ENCODE measurements around the gene ZNRF3. TPM values are rescaled to one million over a fixed set of nuclear protein-coding genes. Genes with fewer than 3 reads are reported as not detected.

ZNRF3 gene
- total RNA-seq, 2 donors from 2014 or later = 5.9 to 12.2 TPM

GRCh38 chr22:28951969-28952521 lies 68.7 kb downstream of the ZNRF3 start:
- DNase-seq = no peak
- no peaks in the 10 kb centered on the region for H3K4me1 ChIP-seq
- H3K27ac ChIP-seq = no peak overlapping the region
- H3K4me3 ChIP-seq = no peak overlapping the region
- intact Hi-C loops (cut with DNase I) = no loop called here
- no peak for TF ChIP-seq CTCF (IDR thresholded peaks at IDR 0.05)
- H3K9ac ChIP-seq (ENCODE audit: low read depth in 2 of 2, low read length in 2 of 2) = no peak overlapping the region
- no peaks in the 10 kb centered on the region for H3K27me3 ChIP-seq
- H3K36me3 ChIP-seq = no peaks in the 10 kb centered on the region
- H3K9me3 ChIP-seq = no peaks in the 10 kb centered on the region

- H3K9me3 ChIP-seq = no peaks in the 10 kb centered on the region
- no peak overlapping the region for H3K27ac ChIP-seq
- H3K4me1 ChIP-seq = no peaks in the 10 kb centered on the region
- TF ChIP-seq CTCF (IDR thresholded peaks at IDR 0.05) = no peak
- H3K4me3 ChIP-seq = no peak overlapping the region
- H3K27me3 ChIP-seq = no peaks in the 10 kb centered on the region
- no peaks in the 10 kb centered on the region for H3K36me3 ChIP-seq
- no peak overlapping the region for H3K9ac ChIP-seq (ENCODE audit: low read depth in 2 of 2, low read length in 2 of 2)
- intact Hi-C loops (cut with DNase I) = no loop called here
- no peak for DNase-seq
Observed at GRCh38 chr22:28952857-28953256, 69.5 kb downstream of the ZNRF3 start.

GRCh38 chr22:28953403-28953802 lies 70.0 kb downstream of the ZNRF3 start:
- H3K9me3 ChIP-seq = no peaks in the 10 kb centered on the region
- H3K27me3 ChIP-seq = no peaks in the 10 kb centered on the region
- DNase-seq = no peak
- no peak overlapping the region for H3K9ac ChIP-seq (ENCODE audit: low read depth in 2 of 2, low read length in 2 of 2)
- H3K4me3 ChIP-seq = no peak overlapping the region
- no peaks in the 10 kb centered on the region for H3K36me3 ChIP-seq
- no peak for TF ChIP-seq CTCF (IDR thresholded peaks at IDR 0.05)
- H3K4me1 ChIP-seq = no peaks in the 10 kb centered on the region
- H3K27ac ChIP-seq = no peak overlapping the region
- intact Hi-C loops (cut with DNase I) = no loop called here

- Histone ChIP-seq H3K4me3 (no peak overlapping the region), H3K27ac (no peak overlapping the region), H3K4me1 (no peaks in the 10 kb centered on the region), H3K9me3 (no peaks in the 10 kb centered on the region), H3K36me3 (no peaks in the 10 kb centered on the region), H3K27me3 (no peaks in the 10 kb centered on the region), H3K9ac (ENCODE audit: low read depth in 2 of 2, low read length in 2 of 2) (no peak overlapping the region)
- intact Hi-C loops (cut with DNase I) = no loop called here
- no peak for DNase-seq
- TF ChIP-seq CTCF (IDR thresholded peaks at IDR 0.05) = no peak
Observed at GRCh38 chr22:28953976-28954880, 70.9 kb downstream of the ZNRF3 start.

- intact Hi-C loops (cut with DNase I) = no loop called here
- Histone ChIP-seq H3K4me3 (no peak overlapping the region), H3K4me1 (no peaks in the 10 kb centered on the region), H3K9me3 (no peaks in the 10 kb centered on the region), H3K36me3 (no peaks in the 10 kb centered on the region), H3K27me3 (no peaks in the 10 kb centered on the region), H3K9ac (ENCODE audit: low read depth in 2 of 2, low read length in 2 of 2) (no peak overlapping the region), H3K27ac (no peak overlapping the region)
- TF ChIP-seq CTCF (IDR thresholded peaks at IDR 0.05) = no peak
- no peak for DNase-seq
Observed at GRCh38 chr22:28955817-28956216, 72.4 kb downstream of the ZNRF3 start.
